Heart left ventricle (tissue), 13 donors: Measurements from ENCODE around the gene GABRB1.

ENCODE experiments used
- POLR2A ChIP-seq, 2 donors: fragments of 450-650 bp; IDR thresholded peaks; one replicate each; pipeline ENCODE4 v1.6.1; 2017; ENCODE audit warnings: antibody characterized with exemption in 2 of 2, mild to moderate bottlenecking in 2 of 2, moderate library complexity in 2 of 2
- TF ChIP-seq, protein P1 (sequence below), 12 donors: fragments of 200-600 bp; sonication (generic) in 4 of 12; IDR thresholded peaks; one replicate each; pipeline versions ENCODE4 v1.5.0 to v1.8.0; 2018 to 2022; ENCODE audit warnings: antibody characterized with exemption in 12 of 12, mild to moderate bottlenecking in 5 of 12
- donor health status: ischemic (EF 13 %, LVEDD 7.1; RV severe dilation, severe dysfunction).
- donor health status: DM: no; HTN: yes; CAD: no.
- donor health status: DM: no; HTN: no; CAD: no.
- donor health status: ischemic (EF 25% LVEDD 6.9; RV normal size, moderate dysfunction).
- donor health status: ischemic (EF 25% LVEDD 5.7; RV mildly dilated, moderate dysfunction).
- donor health status: ischemic (EF 35%, LVEDD 5.7; RV mildly dilated, moderate dysfunction).
- donor health status: nonischemic (EF 11% LVEDD 7.7; RV severe dilation, severe dysfunction).
- donor health status: DM: yes; HTN: yes; CAD: no.
- donor health status: PGD.
- donor health status: ischemic (EF 29% LVEDD 5.4; RV normal size, mild dysfunction).
- donor health status: nonischemic (EF 23%, LVEDD 6.1; RV moderate dilation, normal function).

DNA sequence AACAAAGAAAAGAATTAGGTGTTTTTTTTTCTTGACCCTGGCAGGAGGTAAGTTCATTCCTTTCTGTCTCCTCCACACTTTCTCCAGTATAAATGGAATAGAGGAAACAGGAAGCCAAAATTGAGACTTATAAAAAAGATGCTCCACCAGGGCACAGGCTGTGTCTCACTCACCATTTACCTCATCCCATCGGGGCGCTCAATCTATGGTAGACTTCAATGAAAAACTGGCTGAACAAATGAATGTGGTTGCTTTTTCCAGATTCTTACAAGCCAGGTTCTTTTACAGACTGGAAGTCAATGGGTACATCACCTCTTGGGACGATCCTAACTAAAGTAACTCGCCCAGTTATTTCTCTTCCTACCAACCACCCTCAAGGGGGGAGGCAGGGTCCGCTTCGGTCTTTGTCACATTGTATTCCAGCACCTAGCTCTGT, 431.4 kb downstream of the GABRB1 start:
- TF ChIP-seq, protein P1, sequence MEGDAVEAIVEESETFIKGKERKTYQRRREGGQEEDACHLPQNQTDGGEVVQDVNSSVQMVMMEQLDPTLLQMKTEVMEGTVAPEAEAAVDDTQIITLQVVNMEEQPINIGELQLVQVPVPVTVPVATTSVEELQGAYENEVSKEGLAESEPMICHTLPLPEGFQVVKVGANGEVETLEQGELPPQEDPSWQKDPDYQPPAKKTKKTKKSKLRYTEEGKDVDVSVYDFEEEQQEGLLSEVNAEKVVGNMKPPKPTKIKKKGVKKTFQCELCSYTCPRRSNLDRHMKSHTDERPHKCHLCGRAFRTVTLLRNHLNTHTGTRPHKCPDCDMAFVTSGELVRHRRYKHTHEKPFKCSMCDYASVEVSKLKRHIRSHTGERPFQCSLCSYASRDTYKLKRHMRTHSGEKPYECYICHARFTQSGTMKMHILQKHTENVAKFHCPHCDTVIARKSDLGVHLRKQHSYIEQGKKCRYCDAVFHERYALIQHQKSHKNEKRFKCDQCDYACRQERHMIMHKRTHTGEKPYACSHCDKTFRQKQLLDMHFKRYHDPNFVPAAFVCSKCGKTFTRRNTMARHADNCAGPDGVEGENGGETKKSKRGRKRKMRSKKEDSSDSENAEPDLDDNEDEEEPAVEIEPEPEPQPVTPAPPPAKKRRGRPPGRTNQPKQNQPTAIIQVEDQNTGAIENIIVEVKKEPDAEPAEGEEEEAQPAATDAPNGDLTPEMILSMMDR (IDR thresholded peaks at IDR 0.05), result no peak
- no peak for TF ChIP-seq POLR2A (IDR thresholded peaks at IDR 0.05)
